PC-3 (cell line): ENCODE measurements around the gene PRKX.

ENCODE experiments used
- CTCF ChIP-seq: fragments of 300-600 bp; sonication (generic); conservative IDR thresholded peaks from 2 replicates; pipeline ENCODE4 v1.5.1; 2017; ENCODE audit warnings: antibody characterized with exemption, low read depth, mild to moderate bottlenecking, low read length
- EZH2 ChIP-seq: fragments of 300-600 bp; sonication (generic); IDR thresholded peaks from one replicate; pipeline ENCODE4 v1.6.1; 2017; ENCODE audit warnings: antibody characterized with exemption, mild to moderate bottlenecking, low read length; ENCODE audit not compliant: unreplicated experiment

DNA sequence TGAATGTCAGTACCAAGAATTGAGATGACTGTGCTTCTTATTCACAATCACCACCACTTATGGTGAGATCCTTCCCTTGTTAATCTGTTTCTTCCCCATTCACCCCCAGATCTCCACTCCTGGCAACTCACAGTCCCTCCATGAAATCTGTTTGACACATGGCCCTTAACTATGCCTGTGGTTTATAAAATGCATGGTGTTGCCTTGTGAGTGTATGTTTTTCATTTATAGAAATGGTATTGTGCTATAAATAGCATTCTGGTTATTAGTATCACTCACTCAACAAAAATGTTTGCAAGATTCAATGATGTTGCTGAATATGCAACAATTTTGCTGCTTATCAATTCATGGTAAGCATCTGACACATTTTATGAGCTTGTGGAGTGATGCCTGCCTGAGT lies 131.0 kb downstream of the PRKX start:
- TF ChIP-seq EZH2 (no peak), CTCF (no peak)
